ENCODE data around the gene ASCC2. TPM values are rescaled to one million over a fixed set of nuclear protein-coding genes. Genes with fewer than 3 reads are reported as not detected.

The ASCC2 gene
- total RNA-seq, 2 experiments from 2014 or later: 74.1 to 76.1 TPM

- ChIA-PET POLR2A (no interaction called here), CTCF (no interaction called here)
Measured at GRCh38 chr22:29798318-29798717, 39.8 kb downstream of the ASCC2 start.

GRCh38 chr22:29797351-29797750 lies 40.7 kb downstream of the ASCC2 start:
- ChIA-PET CTCF (no interaction called here), POLR2A (no interaction called here)

GRCh38 chr22:29795663-29796062 lies 42.4 kb downstream of the ASCC2 start:
- ChIA-PET CTCF (interaction anchor here (0.6 kb wide), 1 partner anchor 1408 kb away, joined by 3 read pairs; no protein-coding TSS in a partner anchor), POLR2A (interaction anchor here (1.0 kb wide), 1 partner anchor 30 kb away, joined by 3 read pairs; no protein-coding TSS in a partner anchor)

GRCh38 chr22:29793396-29793795 lies 44.7 kb downstream of the ASCC2 start:
- CTCF ChIA-PET: no interaction called here

DNA sequence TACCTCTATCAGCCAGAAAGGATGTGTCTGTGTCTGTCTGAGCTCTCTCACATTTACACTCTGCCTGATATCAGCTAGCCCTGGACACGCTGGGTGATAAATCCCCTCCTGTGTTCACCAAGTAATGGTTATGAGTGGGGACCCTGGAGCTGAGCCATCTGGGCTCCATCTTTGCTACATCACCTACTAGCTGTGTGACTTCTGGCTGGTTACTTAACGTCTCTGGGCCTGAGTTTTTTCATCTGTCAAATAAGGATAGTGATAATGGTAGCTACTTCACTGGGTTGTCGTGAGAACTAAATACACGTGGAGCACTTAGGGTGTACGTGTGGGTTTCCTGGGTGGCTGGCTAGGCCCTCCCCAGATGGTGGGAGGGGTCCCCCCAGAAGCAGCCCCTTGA lies 48.0 kb downstream of the ASCC2 start:
- POLR2A ChIA-PET: no interaction called here

More at GRCh38 chr22:29793396-29793795, 44.7 kb downstream of the ASCC2 start:
- POLR2A ChIA-PET: no interaction called here

GRCh38 chr22:29788339-29789279 lies 49.5 kb downstream of the ASCC2 start:
- ChIA-PET POLR2A (no interaction called here), CTCF (no interaction called here)

More for the DNA sequence above, 48.0 kb downstream of the ASCC2 start:
- CTCF ChIA-PET: no interaction called here

DNA sequence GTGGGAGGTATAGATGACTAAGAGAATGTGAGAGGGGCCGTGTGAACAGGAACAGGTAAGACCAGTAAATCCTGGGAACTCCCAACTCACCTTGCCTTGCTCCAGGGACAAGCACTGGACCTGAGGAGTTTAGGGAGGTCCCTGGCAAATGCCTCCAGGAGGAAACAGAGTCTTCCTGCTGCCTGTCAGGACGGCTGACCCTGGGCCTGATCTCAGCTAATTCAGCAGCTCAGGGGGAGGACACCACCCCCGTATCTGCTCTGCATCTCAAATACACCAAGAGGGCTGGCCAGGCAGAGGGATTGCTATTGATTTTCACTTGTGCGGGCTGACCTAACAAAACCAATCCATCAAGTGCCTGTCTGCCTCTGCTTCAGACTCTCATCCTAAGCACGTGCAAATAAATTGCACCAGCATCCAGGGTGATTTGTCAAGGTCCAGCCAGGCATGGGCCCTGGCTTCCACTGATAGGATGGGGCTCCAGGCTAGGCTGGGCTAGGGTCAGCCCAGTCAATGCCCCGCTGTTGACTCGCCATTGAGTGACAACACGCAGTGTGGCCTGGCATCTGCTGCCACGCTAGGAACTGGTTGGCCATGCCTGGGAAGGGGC lies 50.6 kb downstream of the ASCC2 start:
- ChIA-PET POLR2A (no interaction called here), CTCF (no interaction called here)

DNA sequence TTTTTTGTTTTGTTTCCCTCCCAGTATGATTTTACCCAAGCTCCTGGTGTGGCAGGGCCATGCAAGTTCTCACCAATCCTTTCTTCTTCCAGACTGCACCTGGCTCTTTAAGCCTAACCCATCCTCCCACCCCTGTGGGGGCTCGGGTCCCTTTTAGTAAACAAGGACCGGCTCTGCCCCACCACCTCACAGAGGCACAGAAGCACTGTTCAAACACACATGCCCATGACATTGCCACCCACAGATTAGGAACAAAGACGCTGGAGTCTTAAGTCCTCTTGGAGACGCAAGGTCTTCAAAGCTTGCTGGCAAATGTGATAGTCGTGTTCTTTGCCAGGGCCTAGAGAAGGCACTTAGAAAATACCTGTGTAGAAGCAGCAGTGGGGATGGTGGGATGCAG lies 52.0 kb downstream of the ASCC2 start:
- CTCF ChIA-PET: no interaction called here
- POLR2A ChIA-PET: no interaction called here

- ChIA-PET POLR2A (no interaction called here), CTCF (interaction anchor here (0.7 kb wide), 1 partner anchor 97 kb away, joined by 3 read pairs; no protein-coding TSS in a partner anchor)
Measured at GRCh38 chr22:29784451-29785361, 53.4 kb downstream of the ASCC2 start.

GRCh38 chr22:29782061-29782845 lies 55.8 kb downstream of the ASCC2 start:
- POLR2A ChIA-PET: interaction anchor here (0.5 kb wide), 1 partner anchor 12 kb away, joined by 6 read pairs; no protein-coding TSS in a partner anchor

GRCh38 chr22:29780748-29781676 lies 57.1 kb downstream of the ASCC2 start:
- CTCF ChIA-PET: no interaction called here
- POLR2A ChIA-PET: no interaction called here

More at GRCh38 chr22:29782061-29782845, 55.8 kb downstream of the ASCC2 start:
- CTCF ChIA-PET: no interaction called here

GRCh38 chr22:29780220-29780619 lies 57.9 kb downstream of the ASCC2 start:
- CTCF ChIA-PET: no interaction called here

GRCh38 chr22:29773233-29773632 lies 64.8 kb downstream of the ASCC2 start:
- CTCF ChIA-PET: no interaction called here
- POLR2A ChIA-PET: no interaction called here

More at GRCh38 chr22:29780220-29780619, 57.9 kb downstream of the ASCC2 start:
- POLR2A ChIA-PET: no interaction called here

DNA sequence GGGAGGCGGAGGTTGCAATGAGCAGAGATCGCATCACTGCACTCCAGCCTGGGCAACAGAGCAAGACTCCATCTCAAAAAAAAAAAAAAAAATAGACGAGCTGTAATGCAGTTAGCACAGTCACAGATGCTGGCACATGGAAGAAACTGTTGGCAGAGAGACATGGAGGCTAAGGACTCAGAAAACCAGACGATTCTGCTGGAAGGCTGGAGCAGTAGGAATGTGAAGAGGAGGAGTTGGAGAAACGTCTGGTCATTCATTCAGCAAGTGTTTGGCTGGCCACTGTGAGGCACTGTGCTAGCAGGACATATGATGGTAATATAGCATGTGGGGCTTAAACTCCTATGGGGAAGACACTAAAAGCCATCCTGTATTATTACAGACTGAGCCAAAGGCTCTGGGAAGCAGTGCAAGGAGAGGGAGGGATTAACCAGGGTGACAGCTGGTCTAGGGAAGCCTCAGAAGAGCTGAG lies 65.9 kb downstream of the ASCC2 start:
- POLR2A ChIA-PET: no interaction called here
- CTCF ChIA-PET: interaction anchor here (0.6 kb wide), 1 partner anchor 66 kb away, joined by 3 read pairs; no protein-coding TSS in a partner anchor

GRCh38 chr22:29769723-29770321 lies 68.3 kb downstream of the ASCC2 start:
- POLR2A ChIA-PET: no interaction called here
- CTCF ChIA-PET: no interaction called here

DNA sequence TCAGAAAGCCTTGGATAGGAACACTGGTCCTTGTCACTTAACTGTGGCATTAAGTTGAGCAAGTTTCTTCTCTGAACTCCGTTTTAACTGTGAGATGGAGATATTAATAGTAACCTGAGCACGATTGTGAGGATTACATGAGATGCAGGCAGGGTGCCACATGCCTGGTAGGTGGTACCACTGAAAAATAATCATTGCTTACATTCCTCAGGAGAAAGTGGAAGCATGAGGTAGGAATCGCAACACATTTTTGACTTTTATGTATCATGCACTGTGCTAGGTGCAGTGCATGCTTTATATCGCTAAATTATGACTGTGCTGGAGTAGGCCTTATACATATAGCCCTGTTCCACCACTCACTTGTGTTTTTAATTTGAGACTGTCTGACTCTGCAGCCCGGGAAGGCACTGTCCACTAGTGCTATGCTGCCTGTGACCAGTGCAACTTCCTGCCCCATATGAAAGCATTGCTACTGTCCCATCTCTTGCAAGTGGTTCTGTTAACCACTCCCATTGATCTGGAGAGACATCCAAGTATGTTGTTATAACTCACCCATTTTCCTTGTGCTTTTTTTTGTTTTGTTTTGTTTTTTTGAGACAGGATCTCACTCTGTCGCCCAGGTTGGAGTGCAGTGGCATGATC lies 69.9 kb downstream of the ASCC2 start:
- CTCF ChIA-PET: no interaction called here
- POLR2A ChIA-PET: no interaction called here
